Measurements from ENCODE around the gene FCHSD2.

GRCh38 chr11:73002214-73002613 is 139.9 kb downstream of the FCHSD2 start:
- no peak for TF ChIP-seq CTCF (IDR thresholded peaks at IDR 0.05)
- no peak for TF ChIP-seq EZH2 (IDR thresholded peaks at IDR 0.05; ENCODE audit: borderline replicate concordance, insufficient read depth, low read depth, low read length, poor library complexity, severe bottlenecking)

Data from B cell (primary cell).